GM12873 (cell line): Measurements from ENCODE around the gene ZNF708.

ENCODE experiments used
- CTCF ChIP-seq: IDR thresholded peaks from 2 replicates; pipeline ENCODE4 v1.5.1; 2012; ENCODE audit warnings: low read depth, mild to moderate bottlenecking, moderate library complexity, low read length, control low read depth; ENCODE audit not compliant: insufficient read depth; ENCODE audit errors: missing control alignments

The ZNF708 gene

GRCh38 chr19:21323000-21323399 is 6.2 kb downstream of the ZNF708 start:
- no peak for TF ChIP-seq CTCF

GRCh38 chr19:21322528-21322927 is 6.7 kb downstream of the ZNF708 start:
- no peak for TF ChIP-seq CTCF

GRCh38 chr19:21321996-21322395 is 7.2 kb downstream of the ZNF708 start:
- TF ChIP-seq CTCF, result no peak

- no peak for TF ChIP-seq CTCF
Observed at GRCh38 chr19:21321134-21321533, 8.1 kb downstream of the ZNF708 start.

- TF ChIP-seq CTCF, result no peak
Observed at GRCh38 chr19:21317821-21318220, 11.4 kb downstream of the ZNF708 start.

- no peak for TF ChIP-seq CTCF
Observed at GRCh38 chr19:21314676-21315075, 14.5 kb downstream of the ZNF708 start.

- no peak for TF ChIP-seq CTCF
Observed at GRCh38 chr19:21308773-21309172, 20.4 kb downstream of the ZNF708 start.

- no peak for TF ChIP-seq CTCF
Observed at GRCh38 chr19:21269813-21270212, 59.4 kb downstream of the ZNF708 start.
